ENCODE measurements around the gene ANGEL2. TPM values are rescaled to one million over a fixed set of nuclear protein-coding genes. Genes with fewer than 3 reads are reported as not detected.
"Not testable (repeated sequence)": the region's sequence is repeated elsewhere in the genome, so short reads cannot be mapped to it uniquely, and the experiment has no call there.

ANGEL2 gene
- total RNA-seq, 1 experiment from 2014 or later = 56.3 TPM

- peaks cover 23% of the 10 kb centered on the region for H3K36me3 Mint-ChIP-seq (ENCODE audit: insufficient read depth, unreplicated experiment)
- intact Hi-C loops (cut with micrococcal nuclease; ENCODE audit: unreplicated experiment) = no loop called here
- no peaks in the 10 kb centered on the region for H3K27me3 Mint-ChIP-seq (ENCODE audit: unreplicated experiment)
- no peak overlapping the region for H3K4me3 Mint-ChIP-seq (ENCODE audit: low read depth, unreplicated experiment)
- BruUV-seq (replicated peaks) = no TSS peak
- no peak for DNase-seq
- H3K9me3 Mint-ChIP-seq (ENCODE audit: low read depth, unreplicated experiment) = no peaks in the 10 kb centered on the region
- H3K27ac Mint-ChIP-seq (ENCODE audit: unreplicated experiment) = no peak overlapping the region
- CTCF ChIA-PET = no interaction called here
- no peak for TF ChIP-seq CTCF (IDR thresholded peaks at IDR 0.05; ENCODE audit: unreplicated experiment)
- peaks cover 1% of the 10 kb centered on the region for H3K4me1 Mint-ChIP-seq (ENCODE audit: low read depth, unreplicated experiment)
Measured at GRCh38 chr1:213008564-213008963, 7.1 kb downstream of the ANGEL2 start.

GRCh38 chr1:213003256-213003655 lies 12.4 kb downstream of the ANGEL2 start:
- Mint-ChIP-seq H3K4me3 (ENCODE audit: low read depth, unreplicated experiment) (no peak overlapping the region), H3K4me1 (ENCODE audit: low read depth, unreplicated experiment) (no peaks in the 10 kb centered on the region), H3K36me3 (ENCODE audit: insufficient read depth, unreplicated experiment) (peaks cover 28% of the 10 kb centered on the region), H3K9me3 (ENCODE audit: low read depth, unreplicated experiment) (no peaks in the 10 kb centered on the region), H3K27me3 (ENCODE audit: unreplicated experiment) (no peaks in the 10 kb centered on the region), H3K27ac (ENCODE audit: unreplicated experiment) (no peak overlapping the region)
- intact Hi-C loops (cut with micrococcal nuclease; ENCODE audit: unreplicated experiment) = no loop called here
- CTCF ChIA-PET = interaction anchor here (0.6 kb wide), 2 partner anchors 65 to 319 kb away, joined by 4 read pairs; no protein-coding TSS in a partner anchor
- TF ChIP-seq CTCF (IDR thresholded peaks at IDR 0.05; ENCODE audit: unreplicated experiment) = no peak
- no peak for DNase-seq
- BruUV-seq (replicated peaks) = no TSS peak

DNA sequence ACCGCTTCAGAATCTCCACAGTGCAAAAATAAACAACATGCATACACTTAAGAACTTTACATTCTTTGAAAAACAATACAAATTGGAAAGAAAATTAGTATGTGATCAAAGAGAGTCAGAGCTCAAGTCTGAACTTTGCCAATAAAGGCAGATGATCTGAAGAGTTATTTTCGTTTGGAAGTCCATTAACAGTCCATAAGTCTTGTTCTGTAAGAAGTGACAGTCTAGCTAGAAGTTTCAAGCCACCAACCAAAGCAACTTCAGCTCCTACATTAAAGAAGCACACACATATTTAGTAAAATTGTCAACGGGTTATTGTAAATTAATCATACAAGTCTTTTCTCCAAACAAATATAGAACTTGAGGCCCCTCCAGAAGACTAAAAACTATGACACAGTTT lies 20.7 kb downstream of the ANGEL2 start:
- BruUV-seq (replicated peaks) = no TSS peak
- CTCF ChIA-PET = interaction anchor here (0.7 to 1.9 kb wide), 6 partner anchors 10 to 518 kb away, joined by 3 to 9 read pairs (median 5); no protein-coding TSS in a partner anchor
- Mint-ChIP-seq H3K27me3 (ENCODE audit: unreplicated experiment) (no peaks in the 10 kb centered on the region), H3K4me3 (ENCODE audit: low read depth, unreplicated experiment) (no peak overlapping the region), H3K9me3 (ENCODE audit: low read depth, unreplicated experiment) (no peaks in the 10 kb centered on the region), H3K4me1 (ENCODE audit: low read depth, unreplicated experiment) (no peaks in the 10 kb centered on the region), H3K27ac (ENCODE audit: unreplicated experiment) (no peak overlapping the region), H3K36me3 (ENCODE audit: insufficient read depth, unreplicated experiment) (peaks cover 20% of the 10 kb centered on the region)
- intact Hi-C loops (cut with micrococcal nuclease; ENCODE audit: unreplicated experiment) = loop anchor here (1.0 to 5.0 kb wide), 3 partner anchors 180 to 328 kb away; no protein-coding TSS in a partner anchor
- DNase-seq = no peak
- no peak for TF ChIP-seq CTCF (IDR thresholded peaks at IDR 0.05; ENCODE audit: unreplicated experiment)

- H3K27ac Mint-ChIP-seq (ENCODE audit: unreplicated experiment); H3K4me1 Mint-ChIP-seq (ENCODE audit: low read depth, unreplicated experiment); H3K9me3 Mint-ChIP-seq (ENCODE audit: low read depth, unreplicated experiment); DNase-seq; H3K4me3 Mint-ChIP-seq (ENCODE audit: low read depth, unreplicated experiment); H3K27me3 Mint-ChIP-seq (ENCODE audit: unreplicated experiment): not testable (repeated sequence)
- intact Hi-C loops (cut with micrococcal nuclease; ENCODE audit: unreplicated experiment) = loop anchor here (2.0 kb wide), 1 partner anchor 245 kb away; no protein-coding TSS in a partner anchor
- H3K36me3 Mint-ChIP-seq (ENCODE audit: insufficient read depth, unreplicated experiment) = peaks cover 23% of the 10 kb centered on the region
- TSS peak; percentile 23 for BruUV-seq (replicated peaks)
- CTCF ChIA-PET = interaction anchor here (0.6 kb wide), 1 partner anchor 179 kb away, joined by 3 read pairs; no protein-coding TSS in a partner anchor
Measured at GRCh38 chr1:212993960-212994359, 21.7 kb downstream of the ANGEL2 start.

- no peak for DNase-seq
- no peaks in the 10 kb centered on the region for H3K9me3 Mint-ChIP-seq (ENCODE audit: low read depth, unreplicated experiment)
- CTCF ChIA-PET = no interaction called here
- intact Hi-C loops (cut with micrococcal nuclease; ENCODE audit: unreplicated experiment) = no loop called here
- TF ChIP-seq CTCF (IDR thresholded peaks at IDR 0.05; ENCODE audit: unreplicated experiment) = no peak
- peaks cover 23% of the 10 kb centered on the region for H3K36me3 Mint-ChIP-seq (ENCODE audit: insufficient read depth, unreplicated experiment)
- H3K4me1 Mint-ChIP-seq (ENCODE audit: low read depth, unreplicated experiment) = no peaks in the 10 kb centered on the region
- no TSS peak for BruUV-seq (replicated peaks)
- no peak overlapping the region for H3K4me3 Mint-ChIP-seq (ENCODE audit: low read depth, unreplicated experiment)
- no peak overlapping the region for H3K27ac Mint-ChIP-seq (ENCODE audit: unreplicated experiment)
- no peaks in the 10 kb centered on the region for H3K27me3 Mint-ChIP-seq (ENCODE audit: unreplicated experiment)
Measured at GRCh38 chr1:212990276-212990675, 25.4 kb downstream of the ANGEL2 start.

Data from Calu3 (cell line).